Panc1 (cell line): ENCODE measurements around the gene PPOX. TPM values are rescaled to one million over a fixed set of nuclear protein-coding genes. Genes with fewer than 3 reads are reported as not detected.
A peak's percentile ranks its signal among the peaks of the same experiment; 100 is the strongest.

Experiments
- ATAC-seq: fragments of 200-7000 bp; cut with Tn5 transposase; 2 replicates; pipeline ENCODE4 v1.9.1; 2020; ENCODE audit warnings: mild to moderate bottlenecking, moderate library complexity
- BruUV-seq: library from RNA; stranded (reverse); fragments of 400-500 nt; replicated peaks from 2 replicates; lab custom pipeline; 2021; lab: Mats Ljungman, UMichigan
- CTCF ChIA-PET: fragments of 300-600 bp; sonication (Branson Sonifier 250); formaldehyde crosslinking; loops from one replicate; lab custom pipeline; 2022; ENCODE audit warnings: antibody characterized with exemption; lab: Charles Lee
- POLR2A ChIA-PET: fragments of 300-600 bp; sonication (Branson Sonifier 250); formaldehyde crosslinking; loops from one replicate; lab custom pipeline; 2022; ENCODE audit warnings: antibody characterized with exemption; lab: Charles Lee
- DNase-seq: peaks from one replicate; pipeline ENCODE4 v3.0.0-alpha.2; 2010; ENCODE audit warnings: low read depth, low spot score
- H3K27ac ChIP-seq: 2 replicates; pipeline ENCODE4 v1.5.1; 2011; ENCODE audit warnings: mild to moderate bottlenecking, low read length, inconsistent platforms
- H3K27me3 ChIP-seq: fragments of 200-500 bp; sonication (Bioruptor generic); 2 replicates; pipeline ENCODE4 v1.6.0; 2014; ENCODE audit warnings: low read length, inconsistent platforms; ENCODE audit not compliant: control insufficient read depth, insufficient read depth
- H3K36me3 ChIP-seq: fragments of 200-500 bp; sonication (Bioruptor generic); 2 replicates; pipeline ENCODE4 v1.5.1; 2014; ENCODE audit warnings: inconsistent platforms, mild to moderate bottlenecking, low read length, moderate library complexity; ENCODE audit not compliant: control insufficient read depth, insufficient read depth
- H3K4me1 ChIP-seq: 2 replicates; pipeline ENCODE4 v1.5.1; 2011; ENCODE audit warnings: inconsistent platforms, mild to moderate bottlenecking, low read length, moderate library complexity; ENCODE audit not compliant: control insufficient read depth, insufficient read depth
- H3K4me3 ChIP-seq, 2 experiments: 2 replicates each; pipeline ENCODE4 v1.5.1; 2011 to 2012; ENCODE audit warnings: low read depth in 2 of 2, low read length in 2 of 2, mild to moderate bottlenecking in 2 of 2, inconsistent platforms in 1 of 2, moderate library complexity in 1 of 2
- H3K9me3 ChIP-seq: fragments of 200-500 bp; sonication (Bioruptor generic); 2 replicates; pipeline ENCODE4 v1.5.1; 2014; ENCODE audit warnings: low read depth, mild to moderate bottlenecking, inconsistent platforms, low read length, moderate library complexity; ENCODE audit not compliant: control insufficient read depth, insufficient read depth
- CTCF ChIP-seq: fragments of 450-650 bp; IDR thresholded peaks from 2 replicates; pipeline ENCODE4 v1.5.1; 2017; ENCODE audit warnings: mild to moderate bottlenecking
- POLR2AphosphoS5 ChIP-seq: IDR thresholded peaks from 2 replicates; pipeline ENCODE4 v1.6.1; 2012; ENCODE audit warnings: mild to moderate bottlenecking, low read depth, low read length, moderate library complexity
- REST ChIP-seq, 2 experiments: IDR thresholded peaks; 2 replicates each; pipeline ENCODE4 v1.6.1; 2011 to 2012; ENCODE audit warnings: low read depth in 2 of 2, control low read depth in 1 of 2, low read length in 1 of 2, mild to moderate bottlenecking in 1 of 2, moderate library complexity in 1 of 2; ENCODE audit not compliant: insufficient read depth in 1 of 2
- SIN3A ChIP-seq: IDR thresholded peaks from 2 replicates; pipeline ENCODE4 v1.6.1; 2012; ENCODE audit warnings: low read depth, mild to moderate bottlenecking, low read length, moderate library complexity, borderline replicate concordance; ENCODE audit not compliant: insufficient read depth
- TCF7L2 ChIP-seq: IDR thresholded peaks from 2 replicates; pipeline ENCODE4 v1.6.1; 2011; ENCODE audit warnings: mild to moderate bottlenecking, low read depth, low read length, inconsistent platforms
- in situ Hi-C: cut with HindIII; loops from 2 replicates; pipeline ENCODE4 v1.10.0; 2016; ENCODE audit warnings: low sequenced_read_pairs, low pct_unique_long_range_greater_than_20kb
- intact Hi-C: fragments of 100-400 bp; cut with micrococcal nuclease; formaldehyde crosslinking; loops from one replicate; pipeline ENCODE4 v1.10.0; 2022; ENCODE audit not compliant: unreplicated experiment
- total RNA-seq: library from RNA; stranded (reverse); gene quantifications from one replicate; pipeline ENCODE4 v1.2.1, GENCODE V29; 2021; ENCODE audit not compliant: unreplicated experiment

Gene PPOX
- total RNA-seq, 1 experiment from 2014 or later: 20.6 TPM

GRCh38 chr1:161157867-161158266 lies 8.4 kb upstream of the PPOX start:
- intact Hi-C loops: no loop called here
- Histone ChIP-seq H3K27me3 (no peaks in the 10 kb centered on the region), H3K27ac (no peak overlapping the region; the same call in 1 of the 2 replicates), H3K4me3 (no peak overlapping the region), H3K4me1 (peaks cover 22% of the 10 kb centered on the region), H3K36me3 (peaks cover 16% of the 10 kb centered on the region), H3K9me3 (no peaks in the 10 kb centered on the region)
- ChIA-PET CTCF (no interaction called here), POLR2A (interaction anchor here (0.5 to 0.7 kb wide), 2 partner anchors 18 to 36 kb away, joined by 3 to 6 read pairs; no protein-coding TSS in a partner anchor)
- no peak for DNase-seq
- in situ Hi-C loops: no loop called here
- no TSS peak for BruUV-seq
- ATAC-seq: no peak
- no peak for TF ChIP-seq SIN3A
- TF ChIP-seq TCF7L2: no peak
- TF ChIP-seq POLR2AphosphoS5: no peak
- no peak for TF ChIP-seq REST (IDR thresholded peaks at IDR 0.05; ENCODE audit: insufficient read depth in 1 of 2, low read depth in 2 of 2, low read length in 1 of 2)
- no peak for TF ChIP-seq CTCF

GRCh38 chr1:161158316-161159010 lies 7.8 kb upstream of the PPOX start:
- DNase-seq (no peak), ATAC-seq (no peak; the same call in 1 of the 2 replicates)
- TF ChIP-seq REST (IDR thresholded peaks at IDR 0.05; ENCODE audit: insufficient read depth in 1 of 2, low read depth in 2 of 2, low read length in 1 of 2): no peak
- no peak for TF ChIP-seq TCF7L2
- no peak for TF ChIP-seq POLR2AphosphoS5
- no peak for TF ChIP-seq SIN3A
- TF ChIP-seq CTCF: no peak
- Histone ChIP-seq H3K4me1 (peaks cover 22% of the 10 kb centered on the region), H3K36me3 (peaks cover 16% of the 10 kb centered on the region), H3K9me3 (no peaks in the 10 kb centered on the region), H3K27me3 (no peaks in the 10 kb centered on the region), H3K27ac (peak overlapping the region; percentile 91), H3K4me3 (peak overlapping the region; percentile 82 to 90)
- TSS peak; percentile 24 for BruUV-seq
- intact Hi-C loops: no loop called here
- ChIA-PET POLR2A (interaction anchor here (0.5 to 0.7 kb wide), 2 partner anchors 18 to 36 kb away, joined by 3 to 6 read pairs; no protein-coding TSS in a partner anchor), CTCF (interaction anchor here (0.5 kb wide), 1 partner anchor 200 kb away, joined by 3 read pairs; no protein-coding TSS in a partner anchor)
- in situ Hi-C loops: no loop called here
